Caki2 (cell line): ENCODE data around the gene CFAP77. TPM values are rescaled to one million over a fixed set of nuclear protein-coding genes. Genes with fewer than 3 reads are reported as not detected.

Experiments
- DNase-seq: peaks from one replicate; pipeline ENCODE4 v3.0.0-alpha.2; 2015; ENCODE audit warnings: low read depth
- in situ Hi-C: cut with HindIII; loops from 2 replicates; pipeline ENCODE4 v1.10.0; 2016; ENCODE audit warnings: low sequenced_read_pairs, low pct_unique_long_range_greater_than_20kb, mixed read lengths
- total RNA-seq: library from RNA; depleted of rRNA; stranded (reverse); fragments of >200 nt; shearing (Covaris generic); gene quantifications from 2 replicates; pipeline ENCODE4 v1.2.3, GENCODE V29; 2014; ENCODE audit warnings: low replicate concordance

CFAP77 gene
- total RNA-seq, 1 experiment from 2014 or later = not detected

DNA sequence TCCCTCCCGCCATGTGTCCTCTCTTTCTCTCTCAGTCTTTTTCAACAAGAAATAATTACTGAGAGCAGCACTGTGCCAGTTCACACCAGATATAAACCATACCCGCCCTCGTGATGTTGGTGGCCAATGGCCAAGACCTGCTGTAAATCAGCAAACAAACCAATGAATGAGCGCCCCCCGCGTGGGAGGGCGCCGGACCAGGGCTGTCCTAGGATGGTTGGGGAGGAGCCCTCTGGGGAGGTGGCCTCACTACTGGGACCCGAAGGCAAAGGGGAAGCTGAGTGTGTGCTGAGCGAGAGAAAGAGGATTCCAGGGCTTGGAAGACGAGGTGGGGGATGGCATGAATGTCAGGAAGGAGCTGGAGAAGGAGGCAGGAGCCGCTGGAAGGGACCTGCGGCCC lies 121.2 kb downstream of the CFAP77 start:
- in situ Hi-C loops = no loop called here
- DNase-seq = no peak

- DNase-seq = no peak
- in situ Hi-C loops = no loop called here
Measured at GRCh38 chr9:132531710-132532570, 121.9 kb downstream of the CFAP77 start.

GRCh38 chr9:132534832-132535231 lies 124.8 kb downstream of the CFAP77 start:
- DNase-seq = no peak
- in situ Hi-C loops = no loop called here

DNA sequence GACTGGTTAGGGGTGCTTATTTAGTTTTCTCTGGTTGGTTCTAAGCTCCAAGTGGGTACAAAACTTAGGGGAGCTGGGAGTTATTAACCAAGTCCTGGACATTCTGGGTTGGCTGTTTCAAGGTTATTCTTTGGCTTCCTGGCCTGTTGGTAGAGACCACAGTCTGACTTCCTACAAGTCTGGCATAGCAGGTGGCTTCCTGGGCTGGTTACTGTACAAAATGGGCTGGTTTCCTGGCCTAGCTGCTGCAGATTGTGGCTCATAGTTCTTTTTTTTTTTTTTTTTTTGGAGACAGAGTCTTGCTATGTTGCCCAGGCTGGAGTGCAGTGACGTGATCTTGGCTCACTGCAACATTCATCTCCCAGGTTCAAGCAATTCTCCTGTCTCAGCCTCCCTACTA lies 126.1 kb downstream of the CFAP77 start:
- no peak for DNase-seq
- in situ Hi-C loops = no loop called here

- in situ Hi-C loops = no loop called here
- DNase-seq = no peak
Measured at GRCh38 chr9:132537352-132537751, 127.3 kb downstream of the CFAP77 start.

GRCh38 chr9:132538071-132538470 lies 128.1 kb downstream of the CFAP77 start:
- DNase-seq = peak; percentile 65
- in situ Hi-C loops = no loop called here

GRCh38 chr9:132539096-132539495 lies 129.1 kb downstream of the CFAP77 start:
- no peak for DNase-seq
- in situ Hi-C loops = no loop called here

GRCh38 chr9:132541051-132541450 lies 131.0 kb downstream of the CFAP77 start:
- no peak for DNase-seq
- in situ Hi-C loops = no loop called here

- in situ Hi-C loops = no loop called here
- DNase-seq = no peak
Measured at GRCh38 chr9:132541870-132542830, 132.1 kb downstream of the CFAP77 start.

- in situ Hi-C loops = no loop called here
- DNase-seq = no peak
Measured at GRCh38 chr9:132543251-132543650, 133.2 kb downstream of the CFAP77 start.

DNA sequence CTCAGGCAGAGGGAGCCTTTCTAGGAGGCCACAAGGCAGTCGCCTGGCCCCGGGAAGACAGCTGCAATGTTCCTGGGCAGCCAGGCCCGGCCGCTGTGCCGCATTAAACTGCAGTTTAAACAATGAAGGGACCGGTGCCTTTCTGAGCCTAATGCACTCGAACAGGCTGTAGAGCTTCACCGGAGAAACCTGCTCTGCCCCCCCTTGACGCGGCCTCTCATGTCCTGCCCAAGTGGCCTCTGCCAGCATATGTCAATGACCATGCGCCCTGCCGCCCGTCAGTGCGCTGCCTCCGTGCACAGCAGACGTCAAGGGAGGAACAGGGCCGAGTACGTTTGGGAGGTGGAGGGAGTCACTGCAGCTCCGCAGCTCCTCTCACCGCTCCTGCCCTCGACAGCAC lies 133.9 kb downstream of the CFAP77 start:
- in situ Hi-C loops = no loop called here
- no peak for DNase-seq

GRCh38 chr9:132545578-132545977 lies 135.6 kb downstream of the CFAP77 start:
- DNase-seq = no peak
- in situ Hi-C loops = no loop called here

GRCh38 chr9:132546148-132547051 lies 136.4 kb downstream of the CFAP77 start:
- in situ Hi-C loops = no loop called here
- no peak for DNase-seq

DNA sequence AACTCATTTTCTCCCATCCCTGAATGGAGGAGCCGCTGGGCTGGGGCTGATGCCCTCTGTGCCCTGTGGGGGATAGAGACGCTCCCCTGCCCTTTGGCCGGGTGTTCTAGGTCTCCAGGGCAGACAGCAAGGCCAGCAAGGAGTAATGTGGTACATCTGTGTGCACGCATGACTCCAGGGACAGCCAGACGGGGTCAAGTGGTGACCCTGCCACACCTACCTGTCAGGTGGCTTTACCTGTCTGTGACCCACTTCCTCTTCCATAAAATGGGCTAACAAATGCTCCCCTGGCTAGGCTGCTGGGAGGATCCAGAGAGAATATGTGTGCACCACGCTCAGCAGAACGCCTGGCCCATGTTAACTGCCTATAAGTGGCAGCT lies 137.0 kb downstream of the CFAP77 start:
- no peak for DNase-seq
- in situ Hi-C loops = no loop called here

- in situ Hi-C loops = no loop called here
- DNase-seq = no peak
Measured at GRCh38 chr9:132547436-132547835, 137.4 kb downstream of the CFAP77 start.

DNA sequence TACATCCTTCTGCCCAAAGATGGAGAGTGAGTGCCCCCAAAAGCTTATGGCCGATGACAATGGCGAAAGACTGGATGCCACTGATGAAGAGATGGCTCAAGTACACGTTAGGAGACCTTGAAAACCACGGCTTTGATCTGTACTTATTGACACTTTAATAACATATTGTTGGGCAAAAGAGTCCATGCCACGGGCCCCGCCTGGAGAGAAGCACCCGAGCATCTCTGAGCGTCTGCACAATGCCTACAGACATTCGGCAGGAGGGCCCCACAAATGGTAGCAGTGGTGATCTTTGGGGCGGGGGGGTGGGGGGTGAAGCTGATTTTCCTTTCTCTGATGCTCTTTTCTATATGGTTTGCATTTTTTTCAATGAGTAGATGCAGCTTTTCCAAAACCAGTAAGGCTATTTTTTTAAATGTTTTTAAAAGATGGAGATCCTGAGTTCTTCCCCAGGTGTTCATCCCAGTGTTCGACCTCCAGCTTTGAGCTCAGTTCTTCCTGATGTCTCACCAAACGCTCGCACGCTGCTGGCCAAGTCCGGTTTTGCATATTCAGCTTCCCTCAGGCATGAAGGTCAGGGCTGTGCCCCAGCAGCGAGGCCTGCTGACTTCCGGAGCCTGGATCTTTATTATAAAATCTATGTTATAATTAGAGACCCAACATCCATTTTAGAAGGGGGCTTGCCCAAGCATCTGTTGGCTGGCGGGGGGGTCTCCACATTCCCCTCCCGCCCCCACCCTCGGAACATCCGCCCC lies 138.1 kb downstream of the CFAP77 start:
- in situ Hi-C loops = no loop called here

GRCh38 chr9:132548751-132549640 lies 139.0 kb downstream of the CFAP77 start:
- DNase-seq = no peak
- in situ Hi-C loops = no loop called here

More for the DNA sequence above, 138.1 kb downstream of the CFAP77 start:
- no peak for DNase-seq
